NCI-H128 (cell line): ENCODE results near the gene NRIP2.
A peak's percentile ranks its signal among the peaks of the same experiment; 100 is the strongest.

ENCODE experiments used
- DNase-seq: peaks from one replicate; lab custom pipeline; 2025; ENCODE audit not compliant: unreplicated experiment; lab: John Stamatoyannopoulos, UW

NRIP2 gene

GRCh38 chr12:2812290-2813213 is 22.3 kb downstream of the NRIP2 start, which contains the start of gene ITFG2:
ITFG2 (plus strand) TSS chr12:2812668; CDS start chr12:2812761, 93 bp downstream.
- DNase-seq: peak; percentile 99

- DNase-seq: no peak
Measured at GRCh38 chr12:2811801-2812200, 23.0 kb downstream of the NRIP2 start.

- DNase-seq: no peak
Measured at GRCh38 chr12:2806700-2807099, 28.1 kb downstream of the NRIP2 start.

- DNase-seq: no peak
Measured at GRCh38 chr12:2805143-2805520, 29.7 kb downstream of the NRIP2 start.

- no peak for DNase-seq
Measured at GRCh38 chr12:2804393-2805142, 30.3 kb downstream of the NRIP2 start.

GRCh38 chr12:2803635-2804392 is 31.0 kb downstream of the NRIP2 start:
- no peak for DNase-seq

- DNase-seq: no peak
Measured at GRCh38 chr12:2801044-2801783, 33.6 kb downstream of the NRIP2 start.

- no peak for DNase-seq
Measured at GRCh38 chr12:2800046-2800570, 34.7 kb downstream of the NRIP2 start.

GRCh38 chr12:2797721-2798418 is 37.0 kb downstream of the NRIP2 start:
- DNase-seq: no peak

GRCh38 chr12:2796187-2796666 is 38.6 kb downstream of the NRIP2 start:
- DNase-seq: no peak

- DNase-seq: peak; percentile 27
Measured at GRCh38 chr12:2795291-2796186, 39.3 kb downstream of the NRIP2 start.

GRCh38 chr12:2794736-2795289 is 40.0 kb downstream of the NRIP2 start, which contains the start of gene FKBP4:
FKBP4 (plus strand) TSS chr12:2794970; CDS start chr12:2795140, 170 bp downstream.
- DNase-seq: peak; percentile 83

- no peak for DNase-seq
Measured at GRCh38 chr12:2794191-2794735, 40.6 kb downstream of the NRIP2 start.

- no peak for DNase-seq
Measured at GRCh38 chr12:2793561-2793960, 41.3 kb downstream of the NRIP2 start.

- DNase-seq: no peak
Measured at GRCh38 chr12:2792671-2793500, 41.9 kb downstream of the NRIP2 start.

- no peak for DNase-seq
Measured at GRCh38 chr12:2791089-2791488, 43.7 kb downstream of the NRIP2 start.

- DNase-seq: no peak
Measured at GRCh38 chr12:2785017-2785416, 49.8 kb downstream of the NRIP2 start.
